GM23248 (cell line): ENCODE measurements around the gene CCDC188.

Experiments
- EZH2 ChIP-seq: fragments of 200-600 bp; sonication (generic); IDR thresholded peaks from 2 replicates; pipeline ENCODE4 v1.6.1; 2018; ENCODE audit warnings: antibody characterized with exemption, mild to moderate bottlenecking; ENCODE audit not compliant: insufficient read depth, poor library complexity, severe bottlenecking
- EZH2phosphoT487 ChIP-seq: fragments of 200-600 bp; sonication (generic); IDR thresholded peaks from 2 replicates; pipeline ENCODE4 v1.6.1; 2018; ENCODE audit warnings: antibody characterized with exemption, moderate library complexity, mild to moderate bottlenecking, low read depth; ENCODE audit not compliant: insufficient read depth

DNA sequence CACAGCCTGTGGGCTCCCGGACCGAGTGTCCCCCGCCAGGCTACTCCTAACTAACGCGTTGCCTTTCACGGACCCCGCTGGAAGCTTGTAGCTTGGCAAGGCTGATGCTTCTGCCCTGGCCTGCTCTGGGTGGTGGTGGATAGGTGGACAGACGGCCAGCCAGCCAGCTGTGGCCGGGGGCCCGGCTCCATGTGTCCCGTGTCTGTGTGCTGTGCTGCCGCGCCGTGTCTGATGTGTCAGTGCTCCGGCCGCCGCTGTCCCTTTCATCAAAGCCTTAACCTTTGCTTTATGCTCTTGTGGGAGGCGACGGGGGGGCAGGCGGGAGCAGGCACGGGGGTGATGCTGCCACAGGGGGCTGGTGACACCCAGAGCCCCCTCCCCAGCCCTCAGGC, 5.0 kb downstream of the CCDC188 start:
- TF ChIP-seq EZH2phosphoT487 (no peak), EZH2 (no peak)
